Measurements from ENCODE around the gene IDS. TPM values are rescaled to one million over a fixed set of nuclear protein-coding genes. Genes with fewer than 3 reads are reported as not detected.
"Not testable (repeated sequence)": the region's sequence is repeated elsewhere in the genome, so short reads cannot be mapped to it uniquely, and the experiment has no call there.

Gene IDS, protein sequence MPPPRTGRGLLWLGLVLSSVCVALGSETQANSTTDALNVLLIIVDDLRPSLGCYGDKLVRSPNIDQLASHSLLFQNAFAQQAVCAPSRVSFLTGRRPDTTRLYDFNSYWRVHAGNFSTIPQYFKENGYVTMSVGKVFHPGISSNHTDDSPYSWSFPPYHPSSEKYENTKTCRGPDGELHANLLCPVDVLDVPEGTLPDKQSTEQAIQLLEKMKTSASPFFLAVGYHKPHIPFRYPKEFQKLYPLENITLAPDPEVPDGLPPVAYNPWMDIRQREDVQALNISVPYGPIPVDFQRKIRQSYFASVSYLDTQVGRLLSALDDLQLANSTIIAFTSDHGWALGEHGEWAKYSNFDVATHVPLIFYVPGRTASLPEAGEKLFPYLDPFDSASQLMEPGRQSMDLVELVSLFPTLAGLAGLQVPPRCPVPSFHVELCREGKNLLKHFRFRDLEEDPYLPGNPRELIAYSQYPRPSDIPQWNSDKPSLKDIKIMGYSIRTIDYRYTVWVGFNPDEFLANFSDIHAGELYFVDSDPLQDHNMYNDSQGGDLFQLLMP
- 10 to 100 TPM; 38.5 to 38.8 TPM for total RNA-seq

DNA sequence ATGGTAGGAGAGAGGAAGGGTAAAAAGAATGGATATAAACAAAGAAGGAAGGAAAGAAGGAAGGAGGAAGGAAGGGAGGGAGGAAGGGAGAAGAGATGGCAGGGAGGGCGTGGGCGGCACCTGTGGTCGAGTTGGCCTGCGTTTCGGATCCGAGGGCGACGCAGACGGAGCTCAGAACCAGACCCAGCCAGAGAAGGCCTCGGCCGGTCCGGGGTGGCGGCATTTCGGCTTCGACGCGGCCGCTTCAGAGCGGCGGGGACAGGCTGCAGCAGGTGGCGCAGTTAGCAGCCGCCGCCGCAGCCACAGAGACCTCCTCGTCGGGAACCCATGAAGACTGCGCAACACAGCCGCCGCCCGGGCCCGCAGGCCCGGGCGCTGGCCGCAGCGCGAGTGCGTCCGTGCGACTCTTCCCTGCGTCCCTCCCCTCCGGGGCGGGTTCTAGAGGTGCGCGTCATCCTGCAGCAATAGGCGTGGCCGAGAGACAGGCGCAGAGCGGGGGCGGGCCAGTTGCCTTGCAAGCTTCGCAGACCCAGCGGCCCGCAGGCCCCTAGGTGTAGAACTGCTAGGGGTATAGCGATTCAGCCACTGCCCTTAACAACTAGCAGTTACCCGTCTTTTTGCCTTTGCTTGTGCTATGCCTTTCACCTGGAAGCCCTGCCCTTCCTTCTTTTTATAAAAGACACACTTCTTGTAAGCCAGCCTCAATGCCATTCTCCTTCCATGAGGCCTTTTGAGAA, at the start of gene IDS:
IDS (minus strand) TSS at position 392 of the 737 bp plus-strand sequence; CDS start at position 223, 169 bp downstream.
- peak within 1 kb of the TSS; percentile 93 for H3K4me3 Mint-ChIP-seq
- H3K27ac Mint-ChIP-seq = peak within 1 kb of the TSS; percentile 88
- peaks cover 6% of the 10 kb centered on the region for H3K36me3 Mint-ChIP-seq
- peaks cover 24% of the 10 kb centered on the region for H3K4me1 Mint-ChIP-seq
- no peaks in the 10 kb centered on the region for H3K9me3 Mint-ChIP-seq
- peak; percentile 88 for DNase-seq
- peaks cover under 1% of the 10 kb centered on the region for H3K27me3 Mint-ChIP-seq

DNA sequence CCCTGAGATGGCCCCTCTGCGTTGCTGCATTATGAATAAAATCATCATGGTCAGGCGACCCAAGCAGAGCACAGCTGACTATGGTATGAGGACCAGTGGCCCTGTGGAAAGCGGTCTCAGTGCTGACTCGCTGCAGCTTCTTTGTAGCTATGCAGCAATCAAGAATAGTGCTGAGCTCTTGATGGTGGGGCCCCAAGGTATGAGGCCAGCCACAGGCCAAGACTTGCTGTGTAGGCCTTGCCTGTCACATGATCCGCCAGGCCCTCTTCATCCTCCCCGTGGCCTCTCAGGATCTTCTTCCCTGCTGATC, 46.8 kb upstream of the IDS start:
- H3K4me1 Mint-ChIP-seq, H3K4me3 Mint-ChIP-seq, H3K27me3 Mint-ChIP-seq, DNase-seq, H3K36me3 Mint-ChIP-seq, H3K9me3 Mint-ChIP-seq, H3K27ac Mint-ChIP-seq: not testable (repeated sequence)

DNA sequence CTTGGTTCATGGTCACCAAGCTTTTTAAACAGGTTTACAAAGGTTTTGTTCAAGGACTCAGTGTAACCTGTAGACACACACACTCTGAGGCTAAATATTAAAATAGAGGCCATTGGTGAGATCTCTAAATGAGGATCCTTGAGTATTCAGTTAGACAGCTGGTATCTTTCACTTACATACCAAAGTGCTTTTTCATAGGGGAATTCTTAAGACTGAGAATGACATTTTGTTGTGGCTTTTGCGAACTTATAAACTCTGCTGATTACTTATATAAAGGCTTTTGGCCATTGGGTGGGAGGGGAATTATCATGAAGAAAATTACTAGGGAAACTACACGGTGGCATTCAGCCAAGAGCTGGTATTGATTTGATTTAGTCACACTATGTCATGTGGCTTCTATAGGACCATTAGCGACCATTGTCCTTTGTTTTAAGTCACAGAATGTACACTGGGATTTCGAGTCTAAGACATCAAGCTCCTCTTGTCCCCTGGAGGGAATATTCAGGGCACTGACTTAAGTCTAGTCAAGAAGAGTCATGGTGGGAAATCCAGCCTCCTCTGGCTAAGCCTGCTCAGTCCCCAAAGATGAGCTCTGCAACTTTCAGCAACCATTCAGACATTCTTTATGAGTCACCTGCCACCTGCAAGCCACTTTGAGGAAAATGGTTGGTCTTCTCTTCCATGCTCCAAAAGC, 46.3 kb upstream of the IDS start:
- not testable (repeated sequence) for DNase-seq, H3K4me3 Mint-ChIP-seq, H3K36me3 Mint-ChIP-seq, H3K27me3 Mint-ChIP-seq, H3K27ac Mint-ChIP-seq, H3K4me1 Mint-ChIP-seq, H3K9me3 Mint-ChIP-seq

DNA sequence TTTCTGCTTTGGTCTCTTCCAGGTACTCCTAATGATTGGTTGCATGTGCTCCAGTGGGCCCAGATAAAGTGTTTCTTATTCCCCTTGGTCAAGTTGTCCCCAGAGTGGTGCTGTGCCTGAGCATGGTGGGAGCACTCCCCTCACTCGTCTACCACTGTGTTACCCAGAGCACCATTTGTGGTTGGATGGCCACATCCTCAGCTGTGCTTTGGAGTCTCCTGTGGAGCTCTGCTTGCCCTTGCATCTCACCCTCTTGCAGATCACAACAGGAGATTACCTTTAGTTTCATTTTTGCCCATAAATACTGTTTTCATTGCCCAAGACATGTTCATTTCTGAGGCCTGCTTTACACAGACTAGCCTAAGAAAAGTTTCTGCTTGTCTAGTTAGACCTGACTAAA, 45.3 kb upstream of the IDS start:
- H3K4me1 Mint-ChIP-seq, DNase-seq, H3K36me3 Mint-ChIP-seq, H3K4me3 Mint-ChIP-seq, H3K27ac Mint-ChIP-seq, H3K9me3 Mint-ChIP-seq, H3K27me3 Mint-ChIP-seq: not testable (repeated sequence)

DNA sequence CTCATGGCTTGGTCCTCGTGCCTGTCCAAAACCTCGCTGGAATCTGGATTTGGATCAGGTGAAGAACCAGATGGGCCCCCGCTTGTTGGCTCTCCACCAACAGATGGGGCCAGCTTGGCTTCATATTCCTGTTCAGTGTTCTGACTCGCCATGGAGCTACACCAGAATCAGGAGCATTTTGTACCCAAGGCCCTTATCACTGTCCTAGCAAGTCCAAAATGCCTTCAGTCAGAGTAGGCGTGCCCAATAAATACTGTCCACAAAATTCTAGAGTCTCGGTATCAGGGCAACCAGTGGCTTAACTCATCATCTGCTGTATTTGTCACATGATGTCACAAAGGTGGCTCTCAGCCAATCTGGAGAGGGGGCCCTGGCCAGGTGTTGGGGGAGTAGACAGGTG, 44.6 kb upstream of the IDS start, which contains the start of gene HSFX3:
HSFX3 (minus strand) TSS at position 224 of the 400 bp plus-strand sequence; CDS start at position 152, 72 bp downstream.
- H3K4me3 Mint-ChIP-seq, H3K27me3 Mint-ChIP-seq, H3K36me3 Mint-ChIP-seq, DNase-seq, H3K4me1 Mint-ChIP-seq, H3K9me3 Mint-ChIP-seq, H3K27ac Mint-ChIP-seq: not testable (repeated sequence)

DNA sequence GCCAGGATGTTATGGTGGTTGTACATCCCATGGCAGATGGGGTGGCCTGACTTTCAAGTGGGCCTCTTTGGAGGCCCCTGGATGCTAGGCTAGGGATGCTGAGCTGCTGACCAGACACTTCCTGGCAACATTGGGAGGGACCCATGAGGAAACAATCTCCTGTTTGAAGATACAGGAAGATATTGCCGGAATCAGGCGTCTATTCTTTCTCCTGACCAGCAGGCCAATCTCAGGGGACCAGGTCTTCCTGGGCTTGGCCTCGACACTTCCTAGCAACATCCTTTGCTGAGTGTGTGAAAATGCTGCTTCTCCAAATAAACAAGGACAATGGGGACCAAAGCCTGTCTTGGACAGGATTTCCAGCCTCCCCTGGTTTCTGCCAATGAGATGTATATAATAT, 42.7 kb upstream of the IDS start:
- not testable (repeated sequence) for DNase-seq, H3K36me3 Mint-ChIP-seq, H3K27me3 Mint-ChIP-seq, H3K4me3 Mint-ChIP-seq, H3K27ac Mint-ChIP-seq, H3K4me1 Mint-ChIP-seq, H3K9me3 Mint-ChIP-seq

DNA sequence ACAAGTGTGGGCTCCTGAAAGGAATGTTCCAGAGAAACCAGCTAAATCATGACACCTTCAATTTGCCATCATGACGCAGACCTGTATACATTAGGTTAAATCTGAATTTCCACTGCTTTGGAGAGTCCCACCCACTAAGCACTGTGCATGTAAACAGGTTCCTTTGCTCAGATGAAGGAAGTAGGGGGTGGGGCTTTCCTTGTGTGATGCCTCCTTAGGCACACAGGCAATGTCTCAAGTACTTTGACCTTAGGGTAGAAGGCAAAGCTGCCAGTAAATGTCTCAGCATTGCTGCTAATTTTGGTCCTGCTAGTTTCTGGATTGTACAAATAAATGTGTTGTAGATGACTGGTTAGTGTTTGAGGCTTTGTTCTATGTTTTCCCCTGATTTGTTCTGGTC, 41.9 kb upstream of the IDS start:
- not testable (repeated sequence) for DNase-seq, H3K36me3 Mint-ChIP-seq, H3K9me3 Mint-ChIP-seq, H3K27ac Mint-ChIP-seq, H3K27me3 Mint-ChIP-seq, H3K4me3 Mint-ChIP-seq, H3K4me1 Mint-ChIP-seq

DNA sequence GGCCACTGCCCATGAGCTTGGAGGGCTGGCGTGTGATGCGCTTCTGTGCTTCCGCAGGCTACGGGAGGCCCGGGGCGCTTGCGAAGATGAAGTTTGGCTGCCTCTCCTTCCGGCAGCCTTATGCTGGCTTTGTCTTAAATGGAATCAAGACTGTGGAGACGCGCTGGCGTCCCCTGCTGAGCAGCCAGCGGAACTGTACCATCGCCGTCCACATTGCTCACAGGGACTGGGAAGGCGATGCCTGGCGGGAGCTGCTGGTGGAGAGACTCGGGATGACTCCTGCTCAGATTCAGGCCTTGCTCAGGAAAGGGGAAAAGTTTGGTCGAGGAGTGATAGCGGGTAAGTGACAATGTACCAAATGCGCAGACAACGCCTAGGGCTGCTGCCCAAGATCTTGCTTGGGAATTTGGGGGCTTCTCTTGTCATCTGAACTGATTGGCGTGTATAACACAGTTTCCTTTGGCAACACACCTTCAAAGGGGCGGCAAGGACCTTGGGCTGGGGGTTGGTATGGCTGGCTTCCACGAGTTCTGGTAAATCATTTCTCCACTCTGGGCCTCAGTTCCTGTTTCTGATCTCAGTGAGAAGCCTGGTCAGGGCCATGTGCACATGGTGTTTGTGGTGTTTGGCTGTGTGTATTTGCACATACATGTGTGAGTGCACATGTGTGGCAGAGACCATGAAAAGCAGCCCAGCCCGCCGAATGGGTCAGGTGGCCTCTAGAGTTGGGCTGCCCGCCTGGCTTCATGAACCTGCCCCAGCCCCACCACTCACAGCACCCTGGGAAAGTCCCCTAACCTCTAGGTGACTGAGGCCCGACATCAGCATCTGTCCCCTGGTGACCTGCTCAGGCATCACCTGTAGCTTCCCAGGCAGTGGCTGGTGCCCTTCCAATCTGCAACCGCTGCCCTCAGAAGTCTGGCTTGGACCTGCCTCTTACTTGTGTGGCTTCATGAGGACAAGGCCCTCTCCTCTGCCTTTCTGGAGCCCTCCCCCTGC, 40.7 kb upstream of the IDS start:
- H3K27me3 Mint-ChIP-seq, DNase-seq, H3K4me1 Mint-ChIP-seq, H3K36me3 Mint-ChIP-seq, H3K4me3 Mint-ChIP-seq, H3K27ac Mint-ChIP-seq, H3K9me3 Mint-ChIP-seq: not testable (repeated sequence)

DNA sequence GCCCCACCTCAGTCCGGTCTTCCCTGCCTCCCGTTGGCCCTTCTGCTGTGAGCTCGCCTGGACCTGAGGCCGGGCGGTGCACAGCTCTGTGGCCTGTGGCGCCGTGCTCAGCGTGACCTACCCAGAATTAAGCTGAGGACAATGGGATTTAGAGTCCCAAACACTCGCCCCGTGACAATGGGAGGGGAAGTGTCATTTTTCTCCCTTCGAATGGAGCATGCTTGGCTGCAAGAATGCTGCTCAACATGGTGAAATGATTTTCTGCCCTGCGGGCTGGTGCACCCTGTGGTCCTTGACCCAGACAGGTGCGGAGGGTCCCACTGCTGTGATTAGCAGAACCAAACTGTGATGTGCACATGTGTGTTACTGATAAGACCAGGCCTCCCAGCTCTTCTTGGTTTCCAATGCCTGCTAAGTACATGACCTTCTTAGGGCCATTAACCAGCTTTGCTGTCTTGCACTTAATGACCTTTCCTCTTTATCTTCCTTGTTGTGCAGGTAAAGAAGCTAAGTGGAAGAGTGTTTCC, 36.5 kb upstream of the IDS start:
- no peak for DNase-seq
- H3K36me3 Mint-ChIP-seq = peaks cover 2% of the 10 kb centered on the region
- H3K27ac Mint-ChIP-seq = peak overlapping the region; percentile 100
- peak overlapping the region; percentile 97 for H3K4me3 Mint-ChIP-seq
- H3K27me3 Mint-ChIP-seq = no peaks in the 10 kb centered on the region
- H3K9me3 Mint-ChIP-seq = no peaks in the 10 kb centered on the region
- H3K4me1 Mint-ChIP-seq = peaks cover 4% of the 10 kb centered on the region

DNA sequence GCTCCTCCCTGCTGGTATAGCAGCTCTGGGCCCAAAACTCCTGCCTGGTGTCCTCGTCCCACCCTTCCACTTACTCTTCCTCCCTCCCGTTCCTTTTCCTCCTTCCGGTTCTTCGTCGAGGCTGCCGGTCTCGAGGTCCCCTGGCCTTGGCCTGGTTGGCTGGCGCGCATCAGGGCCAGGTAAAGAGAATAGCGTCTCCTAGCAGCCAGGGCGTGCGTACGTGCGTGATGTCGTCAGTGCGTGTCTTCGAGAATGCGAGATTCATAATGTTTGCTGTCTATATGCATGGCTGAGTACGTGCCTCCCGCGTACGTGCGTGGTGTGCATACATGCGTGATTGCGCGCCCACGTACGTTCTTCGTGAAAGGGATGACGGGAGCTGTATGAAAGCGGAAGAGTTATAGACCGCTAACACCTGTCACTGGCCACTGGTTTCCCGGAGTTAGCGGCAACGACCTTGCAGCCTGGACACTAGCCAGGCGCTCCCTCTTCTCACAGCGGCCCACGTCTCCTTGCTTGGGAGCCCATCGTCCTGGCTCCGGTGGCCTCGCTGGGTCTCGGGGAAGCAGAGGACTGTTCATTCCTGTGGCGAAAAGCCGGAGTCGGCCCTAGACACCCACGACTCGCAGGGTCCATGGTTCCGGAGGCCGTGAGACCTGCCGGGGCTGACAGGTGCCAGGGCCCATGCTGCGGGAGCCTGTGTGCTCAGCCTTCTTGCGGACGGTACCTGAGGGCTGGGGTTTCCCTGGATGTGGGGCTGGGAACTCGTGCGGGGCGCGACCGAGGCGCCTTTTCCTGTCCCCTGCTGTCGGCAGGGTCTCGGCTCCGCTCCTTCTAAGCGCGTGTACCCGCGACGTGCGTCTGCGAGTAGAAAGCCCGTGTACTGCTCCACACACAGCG, 35.8 kb upstream of the IDS start, which contains the start of gene EOLA1:
EOLA1 (plus strand) TSS at position 392 of the 900 bp plus-strand sequence. CDS start 4,619 bp downstream, outside the sequence.
- peaks cover 2% of the 10 kb centered on the region for H3K36me3 Mint-ChIP-seq
- peaks cover 4% of the 10 kb centered on the region for H3K4me1 Mint-ChIP-seq
- H3K27ac Mint-ChIP-seq = peak within 1 kb of the TSS; percentile 100
- peak; percentile 85 for DNase-seq
- no peaks in the 10 kb centered on the region for H3K27me3 Mint-ChIP-seq
- no peaks in the 10 kb centered on the region for H3K9me3 Mint-ChIP-seq
- peak within 1 kb of the TSS; percentile 97 for H3K4me3 Mint-ChIP-seq

DNA sequence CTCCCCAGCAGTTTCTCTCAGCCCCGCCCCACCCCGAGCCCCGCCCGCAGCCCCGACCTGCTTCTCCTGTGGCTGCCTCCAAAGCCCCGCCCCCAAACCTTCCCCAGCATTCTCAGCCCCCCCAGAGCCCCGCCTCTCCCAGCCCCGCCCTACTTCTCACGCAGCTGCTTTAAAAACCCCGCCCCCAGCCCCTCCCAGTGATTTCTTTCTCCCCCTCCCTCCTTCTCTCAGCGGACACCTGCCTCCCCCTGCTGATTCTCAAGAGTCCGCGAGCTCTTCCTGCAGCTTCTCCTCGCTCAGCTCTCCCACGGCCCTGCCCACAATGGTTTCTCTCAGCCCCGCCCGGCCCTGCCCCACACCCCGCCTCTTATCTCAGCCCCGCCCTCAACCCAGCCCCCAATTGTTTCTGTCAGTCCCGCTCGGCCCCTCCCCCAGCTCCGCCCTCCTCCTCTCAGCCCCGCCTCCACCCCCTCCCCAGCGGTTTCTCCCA, 35.1 kb upstream of the IDS start:
- Mint-ChIP-seq H3K4me1 (peaks cover 4% of the 10 kb centered on the region), H3K4me3 (peak overlapping the region; percentile 97), H3K27me3 (no peaks in the 10 kb centered on the region), H3K9me3 (no peaks in the 10 kb centered on the region), H3K27ac (peak overlapping the region; percentile 100), H3K36me3 (peaks cover 2% of the 10 kb centered on the region)
- peak; percentile 82 for DNase-seq

DNA sequence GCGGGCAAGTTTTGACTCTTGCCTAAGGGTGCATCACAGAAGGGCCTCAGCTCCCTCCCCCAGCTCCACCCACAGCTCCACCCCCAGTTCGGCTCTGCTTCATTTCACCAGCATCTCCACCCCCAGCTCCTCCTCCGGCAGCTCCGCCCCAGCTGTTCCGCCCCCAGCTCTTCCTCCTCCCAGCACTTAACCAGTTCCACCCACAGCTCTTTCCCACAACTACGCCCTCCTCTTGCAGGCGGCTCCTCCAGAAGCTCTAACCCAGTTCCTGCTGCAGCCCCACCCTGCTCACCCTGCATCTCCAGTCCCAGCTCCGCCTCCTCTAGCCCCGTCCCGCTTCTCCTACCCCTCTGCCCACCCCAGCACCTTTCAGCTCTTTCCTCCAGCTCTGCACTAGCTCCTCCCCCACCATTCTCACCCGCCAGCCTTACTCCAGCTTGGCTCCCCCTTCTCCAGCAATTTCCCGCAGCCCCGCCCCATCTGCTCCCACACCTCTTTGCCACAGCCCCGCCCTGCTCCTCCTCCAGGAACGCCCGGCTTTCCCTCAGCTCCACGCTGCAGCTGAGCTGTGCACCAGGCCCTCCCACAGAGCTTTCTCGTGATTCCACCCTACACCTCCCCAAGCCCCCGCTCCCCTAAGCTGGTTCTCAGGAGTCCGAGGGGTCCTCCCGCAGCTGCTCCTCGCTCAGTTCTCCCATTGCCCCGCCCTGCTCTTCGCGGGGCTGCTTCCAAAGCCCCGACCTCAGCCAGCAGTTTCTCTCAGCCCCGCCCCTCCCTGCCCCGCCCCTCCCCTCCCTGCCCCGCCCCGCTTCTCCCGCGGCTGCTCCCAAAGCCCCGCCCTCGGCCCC, 34.4 kb upstream of the IDS start:
- H3K4me3 Mint-ChIP-seq = peak overlapping the region; percentile 83
- peaks cover 4% of the 10 kb centered on the region for H3K4me1 Mint-ChIP-seq
- no peaks in the 10 kb centered on the region for H3K36me3 Mint-ChIP-seq
- no peaks in the 10 kb centered on the region for H3K27me3 Mint-ChIP-seq
- DNase-seq = peak; percentile 85
- peak overlapping the region; percentile 79 for H3K27ac Mint-ChIP-seq
- H3K9me3 Mint-ChIP-seq = no peaks in the 10 kb centered on the region
